GM18505 (cell line): ENCODE data around the gene SIAH3.
"Not testable (repeated sequence)": the region's sequence is repeated elsewhere in the genome, so short reads cannot be mapped to it uniquely, and the experiment has no call there.

ENCODE experiments used
- ATAC-seq: cut with Tn5 transposase; IDR thresholded peaks from one replicate; pipeline ENCODE4 v1.9.1; 2021; ENCODE audit not compliant: unreplicated experiment
- POLR2A ChIP-seq: IDR thresholded peaks from 4 replicates; pipeline ENCODE4 v1.6.1; 2011; ENCODE audit warnings: borderline replicate concordance; ENCODE audit not compliant: insufficient read depth, insufficient read length; ENCODE audit errors: extremely low read depth

Gene SIAH3

GRCh38 chr13:45876781-45877180 lies 25.2 kb upstream of the SIAH3 start:
- TF ChIP-seq POLR2A = no peak
- ATAC-seq = no peak

GRCh38 chr13:45875951-45876350 lies 24.4 kb upstream of the SIAH3 start:
- ATAC-seq = no peak
- no peak for TF ChIP-seq POLR2A

GRCh38 chr13:45873491-45874325 lies 22.2 kb upstream of the SIAH3 start:
- no peak for ATAC-seq
- no peak for TF ChIP-seq POLR2A

- ATAC-seq = no peak
- TF ChIP-seq POLR2A = no peak
Measured at GRCh38 chr13:45872566-45872965, 21.0 kb upstream of the SIAH3 start.

GRCh38 chr13:45871201-45871600 lies 19.6 kb upstream of the SIAH3 start:
- not testable (repeated sequence) for ATAC-seq

GRCh38 chr13:45870232-45870631 lies 18.7 kb upstream of the SIAH3 start:
- no peak for ATAC-seq
- no peak for TF ChIP-seq POLR2A

GRCh38 chr13:45865414-45865813 lies 13.9 kb upstream of the SIAH3 start:
- ATAC-seq = no peak
- TF ChIP-seq POLR2A = no peak

- no peak for ATAC-seq
- TF ChIP-seq POLR2A = no peak
Measured at GRCh38 chr13:45863709-45864590, 12.4 kb upstream of the SIAH3 start.

- TF ChIP-seq POLR2A = no peak
- no peak for ATAC-seq
Measured at GRCh38 chr13:45861322-45861721, 9.8 kb upstream of the SIAH3 start.

GRCh38 chr13:45860240-45860639 lies 8.7 kb upstream of the SIAH3 start:
- ATAC-seq = no peak
- TF ChIP-seq POLR2A = no peak

- TF ChIP-seq POLR2A = no peak
- ATAC-seq = no peak
Measured at GRCh38 chr13:45859705-45860104, 8.2 kb upstream of the SIAH3 start.

- ATAC-seq = no peak
Measured at GRCh38 chr13:45852494-45852893, 941 bp upstream of the SIAH3 start.

GRCh38 chr13:45851956-45852355 lies 403 bp upstream of the SIAH3 start:
- no peak for ATAC-seq
- TF ChIP-seq POLR2A = no peak

More at GRCh38 chr13:45852494-45852893, 941 bp upstream of the SIAH3 start:
- TF ChIP-seq POLR2A = no peak
